ENCODE data around the gene PCDH18.

Gene PCDH18, protein sequence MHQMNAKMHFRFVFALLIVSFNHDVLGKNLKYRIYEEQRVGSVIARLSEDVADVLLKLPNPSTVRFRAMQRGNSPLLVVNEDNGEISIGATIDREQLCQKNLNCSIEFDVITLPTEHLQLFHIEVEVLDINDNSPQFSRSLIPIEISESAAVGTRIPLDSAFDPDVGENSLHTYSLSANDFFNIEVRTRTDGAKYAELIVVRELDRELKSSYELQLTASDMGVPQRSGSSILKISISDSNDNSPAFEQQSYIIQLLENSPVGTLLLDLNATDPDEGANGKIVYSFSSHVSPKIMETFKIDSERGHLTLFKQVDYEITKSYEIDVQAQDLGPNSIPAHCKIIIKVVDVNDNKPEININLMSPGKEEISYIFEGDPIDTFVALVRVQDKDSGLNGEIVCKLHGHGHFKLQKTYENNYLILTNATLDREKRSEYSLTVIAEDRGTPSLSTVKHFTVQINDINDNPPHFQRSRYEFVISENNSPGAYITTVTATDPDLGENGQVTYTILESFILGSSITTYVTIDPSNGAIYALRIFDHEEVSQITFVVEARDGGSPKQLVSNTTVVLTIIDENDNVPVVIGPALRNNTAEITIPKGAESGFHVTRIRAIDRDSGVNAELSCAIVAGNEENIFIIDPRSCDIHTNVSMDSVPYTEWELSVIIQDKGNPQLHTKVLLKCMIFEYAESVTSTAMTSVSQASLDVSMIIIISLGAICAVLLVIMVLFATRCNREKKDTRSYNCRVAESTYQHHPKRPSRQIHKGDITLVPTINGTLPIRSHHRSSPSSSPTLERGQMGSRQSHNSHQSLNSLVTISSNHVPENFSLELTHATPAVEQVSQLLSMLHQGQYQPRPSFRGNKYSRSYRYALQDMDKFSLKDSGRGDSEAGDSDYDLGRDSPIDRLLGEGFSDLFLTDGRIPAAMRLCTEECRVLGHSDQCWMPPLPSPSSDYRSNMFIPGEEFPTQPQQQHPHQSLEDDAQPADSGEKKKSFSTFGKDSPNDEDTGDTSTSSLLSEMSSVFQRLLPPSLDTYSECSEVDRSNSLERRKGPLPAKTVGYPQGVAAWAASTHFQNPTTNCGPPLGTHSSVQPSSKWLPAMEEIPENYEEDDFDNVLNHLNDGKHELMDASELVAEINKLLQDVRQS

DNA sequence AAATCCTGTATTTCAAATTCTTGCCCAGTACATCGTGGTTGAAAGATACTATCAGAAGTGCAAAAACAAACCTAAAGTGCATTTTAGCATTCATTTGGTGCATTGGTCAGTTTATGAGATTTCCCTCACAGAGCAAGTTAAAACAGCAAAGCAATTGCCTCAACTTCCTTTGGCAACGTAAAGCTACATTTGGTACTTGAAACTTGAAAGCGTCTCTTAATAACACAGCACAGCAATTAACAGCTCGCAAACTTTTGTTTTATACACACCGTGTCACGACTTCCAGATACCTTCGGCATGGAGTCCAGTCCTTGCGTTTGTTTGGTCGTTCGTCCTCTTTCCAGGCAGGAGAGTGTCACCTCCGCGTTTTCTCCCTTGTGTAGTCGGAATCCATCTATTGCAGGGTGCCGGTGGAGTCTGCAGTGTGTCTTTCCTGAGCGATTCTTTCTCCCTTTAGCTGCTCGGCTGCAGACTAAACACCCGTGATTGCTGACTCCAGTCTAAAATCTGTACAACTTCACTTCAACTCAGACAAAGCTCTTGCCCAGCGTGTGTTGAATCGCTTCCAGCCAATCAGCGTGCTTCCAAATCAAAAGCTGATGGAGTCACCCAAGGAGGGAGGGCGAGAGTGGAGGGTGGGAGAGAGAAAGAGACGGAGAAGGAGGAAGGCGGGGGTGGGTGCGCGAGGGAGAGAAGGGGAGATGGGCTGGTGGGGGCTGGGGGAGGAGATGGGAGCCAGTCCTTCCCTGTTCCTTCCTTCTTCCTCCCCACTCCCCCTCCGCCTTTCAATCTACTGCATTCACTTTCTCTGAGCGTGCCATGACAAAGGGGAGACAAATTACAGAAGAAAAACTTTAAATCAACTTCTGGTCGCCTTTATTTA lies at the start of gene PCDH18:
TSS of gene PCDH18 (minus strand) at position 509 of the 883 bp plus-strand sequence. CDS start at position 103, 406 bp downstream.
- TF ChIP-seq, protein P1, sequence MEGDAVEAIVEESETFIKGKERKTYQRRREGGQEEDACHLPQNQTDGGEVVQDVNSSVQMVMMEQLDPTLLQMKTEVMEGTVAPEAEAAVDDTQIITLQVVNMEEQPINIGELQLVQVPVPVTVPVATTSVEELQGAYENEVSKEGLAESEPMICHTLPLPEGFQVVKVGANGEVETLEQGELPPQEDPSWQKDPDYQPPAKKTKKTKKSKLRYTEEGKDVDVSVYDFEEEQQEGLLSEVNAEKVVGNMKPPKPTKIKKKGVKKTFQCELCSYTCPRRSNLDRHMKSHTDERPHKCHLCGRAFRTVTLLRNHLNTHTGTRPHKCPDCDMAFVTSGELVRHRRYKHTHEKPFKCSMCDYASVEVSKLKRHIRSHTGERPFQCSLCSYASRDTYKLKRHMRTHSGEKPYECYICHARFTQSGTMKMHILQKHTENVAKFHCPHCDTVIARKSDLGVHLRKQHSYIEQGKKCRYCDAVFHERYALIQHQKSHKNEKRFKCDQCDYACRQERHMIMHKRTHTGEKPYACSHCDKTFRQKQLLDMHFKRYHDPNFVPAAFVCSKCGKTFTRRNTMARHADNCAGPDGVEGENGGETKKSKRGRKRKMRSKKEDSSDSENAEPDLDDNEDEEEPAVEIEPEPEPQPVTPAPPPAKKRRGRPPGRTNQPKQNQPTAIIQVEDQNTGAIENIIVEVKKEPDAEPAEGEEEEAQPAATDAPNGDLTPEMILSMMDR (IDR thresholded peaks at IDR 0.05; ENCODE audit: extremely low read depth, missing control alignments) = no peak
- peak; percentile 24 for DNase-seq (ENCODE audit: low spot score)

DNA sequence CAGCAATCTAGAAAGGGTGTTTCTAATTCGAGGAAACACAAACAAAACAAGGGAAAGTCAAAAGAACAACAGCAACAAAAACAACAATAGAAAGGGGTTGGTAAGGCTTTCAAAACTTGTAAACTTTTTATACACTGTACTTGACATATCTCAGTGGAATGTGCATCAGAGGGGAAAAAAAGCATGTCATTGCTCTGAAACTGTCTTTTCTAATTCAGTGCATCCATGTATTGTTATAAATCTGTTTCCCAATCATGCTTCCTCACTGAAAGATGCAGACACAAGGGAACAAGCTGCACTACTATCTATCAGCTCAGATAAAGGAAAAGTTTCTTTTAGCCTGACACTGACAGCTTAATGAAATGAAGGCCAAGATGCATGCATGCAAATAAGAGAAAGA lies 44.2 kb upstream of the PCDH18 start:
- TF ChIP-seq, protein P1 (IDR thresholded peaks at IDR 0.05; ENCODE audit: extremely low read depth, missing control alignments) = no peak
- DNase-seq (ENCODE audit: low spot score) = no peak

DNA sequence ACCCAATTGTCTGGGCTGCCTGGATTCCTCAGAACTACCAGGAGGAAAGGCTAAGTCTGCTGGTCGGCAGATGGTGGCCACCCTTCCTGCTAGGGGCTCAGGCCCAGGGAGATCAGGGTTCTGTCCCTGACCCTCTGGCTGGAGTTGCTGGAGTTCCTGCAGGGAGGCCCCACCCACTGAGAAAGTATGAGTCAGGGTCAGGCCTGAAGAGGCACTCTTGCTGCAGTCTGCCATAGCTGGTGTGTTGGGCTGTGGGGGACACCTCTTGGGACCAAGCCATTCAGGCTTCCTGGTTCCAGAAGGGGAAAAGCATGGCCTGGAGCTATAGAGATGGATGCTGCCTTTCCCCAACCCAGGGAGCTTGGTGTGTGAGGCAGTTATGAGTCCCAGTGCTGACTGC lies 40.4 kb upstream of the PCDH18 start:
- TF ChIP-seq, protein P1 (IDR thresholded peaks at IDR 0.05; ENCODE audit: extremely low read depth, missing control alignments) = no peak
- no peak for DNase-seq (ENCODE audit: low spot score)

DNA sequence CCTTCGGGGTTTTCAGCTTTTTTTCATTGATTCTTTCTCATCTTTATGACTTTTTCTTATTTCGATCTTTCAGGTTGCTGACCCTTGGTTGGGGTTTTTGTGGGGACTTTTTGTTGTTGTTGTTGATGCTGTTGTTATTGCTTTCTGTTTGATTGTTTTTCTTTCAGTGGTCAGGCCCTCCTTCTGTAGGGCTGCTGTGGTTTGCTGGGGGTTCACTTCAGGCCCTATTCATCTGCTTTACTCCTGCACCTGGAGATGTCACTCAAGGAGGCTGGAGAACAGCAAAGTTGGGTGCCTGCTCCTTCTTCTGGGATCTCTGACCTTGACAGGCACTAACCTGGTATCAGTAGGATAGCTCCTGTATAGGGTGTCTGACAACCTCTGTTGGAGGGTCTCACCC lies 39.9 kb upstream of the PCDH18 start:
- no peak for DNase-seq (ENCODE audit: low spot score)
- TF ChIP-seq, protein P1 (IDR thresholded peaks at IDR 0.05; ENCODE audit: extremely low read depth, missing control alignments) = no peak

DNA sequence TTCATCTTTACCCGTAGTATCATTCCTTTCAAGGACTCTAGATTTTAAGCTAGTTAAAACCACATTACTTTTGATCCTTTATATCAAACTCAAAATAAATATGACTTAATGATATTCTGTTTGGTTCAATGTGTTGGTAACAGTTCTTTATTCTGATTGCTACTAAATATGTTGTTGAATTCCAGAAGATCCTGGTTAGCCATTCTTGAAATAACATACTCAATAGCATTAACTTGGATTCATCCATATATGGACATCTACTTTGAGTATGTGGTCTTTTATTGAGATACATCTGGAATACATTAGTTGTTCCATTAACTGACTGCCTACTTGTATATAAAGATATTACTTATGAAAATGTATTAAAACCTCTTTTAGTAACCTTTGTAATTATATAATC lies 27.5 kb upstream of the PCDH18 start:
- TF ChIP-seq, protein P1 (IDR thresholded peaks at IDR 0.05; ENCODE audit: extremely low read depth, missing control alignments) = no peak
- DNase-seq (ENCODE audit: low spot score) = no peak

DNA sequence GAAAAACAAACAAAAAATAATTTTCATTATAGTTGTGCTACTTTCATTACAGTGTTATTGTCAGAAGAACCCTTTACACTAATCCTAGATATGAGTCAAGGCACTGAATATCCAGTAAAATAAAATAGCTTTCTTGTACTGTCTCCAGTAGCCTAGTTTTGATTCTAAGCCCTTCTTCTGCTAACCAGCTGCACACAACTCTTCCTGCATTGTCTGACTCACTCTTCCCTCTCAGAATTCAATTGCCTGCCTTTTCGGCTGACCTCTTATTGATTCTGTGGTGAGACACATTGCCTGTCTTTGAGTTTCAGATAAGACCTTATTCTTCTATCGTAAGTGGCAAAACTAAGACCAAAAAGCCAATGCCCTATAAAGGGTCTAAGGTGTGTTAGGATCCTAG lies 26.7 kb upstream of the PCDH18 start:
- TF ChIP-seq, protein P1 (IDR thresholded peaks at IDR 0.05; ENCODE audit: extremely low read depth, missing control alignments) = no peak
- no peak for DNase-seq (ENCODE audit: low spot score)
